Thyroid gland (tissue), 4 donors: ENCODE data around the gene TRMT2A. TPM values are rescaled to one million over a fixed set of nuclear protein-coding genes. Genes with fewer than 3 reads are reported as not detected.

ENCODE experiments used
- DNase-seq, 2 donors: peaks; one replicate each; pipeline ENCODE4 v3.0.0-alpha.2; 2019
- H3K27ac ChIP-seq, 3 donors: fragments of 200-600 bp; sonication (generic); 1 replicate in 2 of 3; 2 replicates in 1 of 3; pipeline ENCODE4 v1.5.1; 2016 to 2019; ENCODE audit warnings: mild to moderate bottlenecking in 1 of 3, moderate library complexity in 1 of 3
- H3K27me3 ChIP-seq: fragments of 200-600 bp; sonication (generic); one replicate; pipeline ENCODE4 v1.5.1; 2019
- H3K36me3 ChIP-seq, 2 donors: fragments of 200-600 bp; sonication (generic); one replicate each; pipeline ENCODE4 v1.5.1; 2016 to 2019
- H3K4me1 ChIP-seq, 2 donors: fragments of 200-600 bp; sonication (generic); one replicate each; pipeline ENCODE4 v1.5.1; 2017 to 2019
- H3K4me3 ChIP-seq, 3 donors: fragments of 200-600 bp; sonication (generic); replicated peaks in 1 of 3; 1 replicate in 2 of 3; 2 replicates in 1 of 3; pipeline ENCODE4 v1.5.1; 2016; ENCODE audit warnings: mild to moderate bottlenecking in 1 of 3
- H3K9me3 ChIP-seq: fragments of 200-600 bp; sonication (generic); one replicate; pipeline ENCODE4 v1.5.1; 2017
- CTCF ChIP-seq, 6 experiments: fragments of 200-600 bp in 3 of 6; fragments of 450-650 bp in 3 of 6; sonication (generic) in 3 of 6; IDR thresholded peaks; one replicate each; pipeline ENCODE4 v1.5.1; 2016 to 2019; ENCODE audit warnings: antibody characterized with exemption in 6 of 6, mild to moderate bottlenecking in 2 of 6, inconsistent platforms in 1 of 6, moderate library complexity in 1 of 6
- POLR2A ChIP-seq, 2 donors: fragments of 450-650 bp; IDR thresholded peaks; one replicate each; pipeline ENCODE4 v1.6.1; 2017; ENCODE audit warnings: antibody characterized with exemption in 2 of 2, mild to moderate bottlenecking in 2 of 2, moderate library complexity in 1 of 2
- WGBS, 2 donors: methylation state at CpG; one replicate each; pipeline ENCODE4 v1.1.5; 2017; 5-methylcytosine and 5-hydroxymethylcytosine counted together
- intact Hi-C: fragments of 100-400 bp; cut with DNase I; formaldehyde crosslinking; loops from one replicate; pipeline ENCODE4 v1.15.1; 2023
- total RNA-seq, 4 donors: library from RNA; depleted of rRNA; stranded (reverse); fragments of >200 nt; gene quantifications; one replicate each; pipeline ENCODE4 v1.2.3, GENCODE V29; 2016

TRMT2A gene
- total RNA-seq, 4 donors from 2014 or later = 36.9 to 65.5 (median 53.3) TPM

- no peak overlapping the region for H3K27ac ChIP-seq
- intact Hi-C loops = no loop called here
- TF ChIP-seq POLR2A (IDR thresholded peaks at IDR 0.05) (no peak), CTCF (IDR thresholded peaks at IDR 0.05) (no peak)
- WGBS, 2 donors = 84 to 87% methylated on average over 5 to 12 of the region's 22 CpGs
- no peak overlapping the region for H3K4me3 ChIP-seq
- no peak for DNase-seq
- H3K27me3 ChIP-seq = no peaks in the 10 kb centered on the region
- peaks cover 0 to 18% of the 10 kb centered on the region in 2 donors for H3K4me1 ChIP-seq
- H3K36me3 ChIP-seq = peaks cover 0 to 5% of the 10 kb centered on the region in 2 donors
- H3K9me3 ChIP-seq = no peaks in the 10 kb centered on the region
Measured at GRCh38 chr22:20141186-20142077, 24.4 kb upstream of the TRMT2A start.

- H3K27me3 ChIP-seq = no peaks in the 10 kb centered on the region
- DNase-seq = no peak
- H3K4me3 ChIP-seq = no peak overlapping the region
- no peak for TF ChIP-seq CTCF (IDR thresholded peaks at IDR 0.05)
- TF ChIP-seq POLR2A (IDR thresholded peaks at IDR 0.05) = no peak
- no peaks in the 10 kb centered on the region for H3K9me3 ChIP-seq
- 90 to 99% methylated on average over 7 to 8 of the region's 17 CpGs for WGBS, 2 donors
- intact Hi-C loops = no loop called here
- H3K36me3 ChIP-seq = peaks cover 0 to 5% of the 10 kb centered on the region in 2 donors
- peaks cover 0 to 27% of the 10 kb centered on the region in 2 donors for H3K4me1 ChIP-seq
- H3K27ac ChIP-seq = no peak overlapping the region
Measured at GRCh38 chr22:20140521-20140964, 23.5 kb upstream of the TRMT2A start.

GRCh38 chr22:20140107-20140445 lies 23.1 kb upstream of the TRMT2A start:
- Histone ChIP-seq H3K4me1 (peaks cover 0 to 32% of the 10 kb centered on the region in 2 donors), H3K27ac (no peak overlapping the region), H3K9me3 (no peaks in the 10 kb centered on the region), H3K36me3 (peaks cover 0 to 5% of the 10 kb centered on the region in 2 donors), H3K4me3 (no peak overlapping the region), H3K27me3 (no peaks in the 10 kb centered on the region)
- intact Hi-C loops = no loop called here
- no peak for DNase-seq
- TF ChIP-seq POLR2A (IDR thresholded peaks at IDR 0.05) = no peak
- TF ChIP-seq CTCF (IDR thresholded peaks at IDR 0.05) = no peak
- WGBS, 2 donors = 100% methylated on average over 3 of the region's 11 CpGs; no CpG with 5 or more reads in 1 of the 2 donors

GRCh38 chr22:20139391-20140106 lies 22.5 kb upstream of the TRMT2A start:
- TF ChIP-seq POLR2A (IDR thresholded peaks at IDR 0.05) = no peak
- TF ChIP-seq CTCF (IDR thresholded peaks at IDR 0.05) = no peak
- peaks cover 0 to 5% of the 10 kb centered on the region in 2 donors for H3K36me3 ChIP-seq
- no peak overlapping the region for H3K4me3 ChIP-seq
- intact Hi-C loops = no loop called here
- H3K27me3 ChIP-seq = no peaks in the 10 kb centered on the region
- 93 to 97% methylated on average over 24 to 30 of the region's 36 CpGs for WGBS, 2 donors
- DNase-seq = no peak
- no peak overlapping the region for H3K27ac ChIP-seq
- H3K9me3 ChIP-seq = no peaks in the 10 kb centered on the region
- peaks cover 0 to 37% of the 10 kb centered on the region in 2 donors for H3K4me1 ChIP-seq
